Measurements from ENCODE around the gene THBS4.
"Not testable (repeated sequence)": the region's sequence is repeated elsewhere in the genome, so short reads cannot be mapped to it uniquely, and the experiment has no call there.

The THBS4 gene

DNA sequence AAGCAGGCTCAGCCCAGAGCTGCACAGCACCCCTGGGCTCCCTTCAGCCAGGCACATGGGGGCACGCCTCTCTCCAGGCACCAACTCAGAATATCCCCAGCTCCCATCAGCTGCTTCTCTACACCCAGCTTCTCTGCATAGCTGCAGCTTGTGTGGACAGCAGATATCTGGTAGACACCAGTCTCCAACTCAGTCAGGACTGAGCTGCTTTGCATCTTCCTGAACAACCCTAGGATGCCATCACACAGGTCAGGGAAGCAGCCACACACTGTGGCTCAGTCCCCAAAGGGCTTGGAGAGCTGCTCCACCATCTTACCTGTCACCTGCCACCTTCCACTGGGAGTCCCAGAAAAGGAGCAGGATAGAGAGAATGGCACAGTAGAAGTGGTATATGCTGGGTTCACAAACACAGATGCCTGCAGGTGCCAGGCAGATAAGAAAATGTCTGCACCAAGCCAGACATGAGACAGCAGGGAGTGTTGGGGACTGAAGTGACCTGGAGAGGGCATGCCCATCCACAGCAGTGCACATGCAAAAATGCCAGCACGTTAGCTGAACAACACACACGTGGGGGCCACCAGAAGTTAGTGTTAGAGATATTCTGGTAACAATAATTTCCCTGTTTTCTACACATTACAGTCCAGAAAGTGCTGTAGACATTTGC lies 42.0 kb downstream of the THBS4 start:
- DNase-seq, result no peak

DNA sequence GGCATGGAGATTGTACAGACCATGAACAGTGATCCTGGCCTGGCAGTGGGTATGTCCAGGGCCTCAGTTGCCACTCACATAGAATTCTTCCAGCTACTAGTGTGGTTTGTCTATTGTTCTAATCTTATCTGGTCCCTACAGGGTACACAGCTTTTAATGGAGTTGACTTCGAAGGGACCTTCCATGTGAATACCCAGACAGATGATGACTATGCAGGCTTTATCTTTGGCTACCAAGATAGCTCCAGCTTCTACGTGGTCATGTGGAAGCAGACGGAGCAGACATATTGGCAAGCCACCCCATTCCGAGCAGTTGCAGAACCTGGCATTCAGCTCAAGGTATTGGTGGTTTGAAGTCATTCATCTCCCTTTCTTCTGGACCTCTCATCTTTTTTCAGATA lies 43.8 kb downstream of the THBS4 start:
- no peak for DNase-seq

DNA sequence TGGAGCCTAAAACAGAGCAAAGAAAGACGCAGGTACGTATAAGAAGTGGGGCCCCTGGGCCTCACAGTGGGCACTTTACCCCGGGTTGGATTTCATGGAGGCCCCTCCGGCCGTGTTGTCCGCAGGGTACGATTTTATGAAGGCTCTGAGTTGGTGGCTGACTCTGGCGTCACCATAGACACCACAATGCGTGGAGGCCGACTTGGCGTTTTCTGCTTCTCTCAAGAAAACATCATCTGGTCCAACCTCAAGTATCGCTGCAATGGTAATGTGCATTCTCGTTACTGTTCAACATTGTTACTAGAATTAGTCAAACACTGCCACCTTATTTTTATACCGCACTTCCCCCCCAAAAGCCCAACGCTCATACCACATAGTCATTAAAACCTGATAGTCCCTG lies 47.1 kb downstream of the THBS4 start:
- no peak for DNase-seq

DNA sequence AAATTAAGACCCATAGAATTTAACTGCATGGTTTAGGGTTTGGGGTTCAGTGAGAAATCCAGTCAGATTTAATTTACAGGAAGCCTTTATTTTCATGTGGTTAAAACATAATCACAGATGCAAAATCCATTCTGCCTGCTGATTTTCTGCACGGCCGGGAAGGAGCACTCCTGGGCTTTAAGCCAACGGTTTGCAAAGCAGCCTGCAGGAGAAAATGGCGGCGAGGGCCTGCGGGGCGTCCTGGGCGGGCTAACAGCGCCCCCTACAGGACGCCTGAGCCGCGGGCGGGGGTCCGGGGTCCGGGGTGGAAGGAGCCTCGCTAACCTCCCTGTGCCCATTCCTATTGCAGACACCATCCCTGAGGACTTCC lies 47.6 kb downstream of the THBS4 start:
- peak; percentile 6 for DNase-seq

DNA sequence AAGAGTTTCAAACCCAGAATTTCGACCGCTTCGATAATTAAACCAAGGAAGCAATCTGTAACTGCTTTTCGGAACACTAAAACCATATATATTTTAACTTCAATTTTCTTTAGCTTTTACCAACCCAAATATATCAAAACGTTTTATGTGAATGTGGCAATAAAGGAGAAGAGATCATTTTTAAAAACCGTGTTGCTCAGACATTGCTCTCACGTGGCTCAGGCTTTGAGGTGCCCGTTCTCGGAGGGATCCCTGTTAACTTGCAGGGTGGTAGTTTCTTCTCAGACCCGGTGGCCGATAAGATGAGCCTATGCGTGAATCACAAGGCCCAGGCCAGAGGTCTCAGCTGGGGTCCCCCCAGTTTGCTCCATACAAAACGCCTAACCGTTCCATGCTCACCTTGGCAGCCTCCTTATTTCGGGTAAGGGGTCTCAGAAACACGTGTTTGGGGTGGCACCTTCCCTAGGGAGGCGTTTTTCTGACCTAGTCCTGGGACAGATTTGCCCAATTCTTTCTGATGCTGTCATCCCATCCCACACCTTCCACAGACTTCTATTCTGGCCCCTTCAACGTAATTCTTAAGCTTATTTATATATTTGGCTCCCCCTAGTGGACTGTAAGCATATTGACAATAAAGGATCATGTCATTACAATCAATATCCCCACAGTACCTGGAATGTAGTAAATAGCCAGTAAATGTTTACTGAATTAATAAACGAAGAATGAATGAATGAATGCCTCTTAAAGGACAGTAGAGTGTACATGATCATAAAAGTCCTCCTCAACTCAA lies 48.1 kb downstream of the THBS4 start:
- peak; percentile 48 for DNase-seq

DNA sequence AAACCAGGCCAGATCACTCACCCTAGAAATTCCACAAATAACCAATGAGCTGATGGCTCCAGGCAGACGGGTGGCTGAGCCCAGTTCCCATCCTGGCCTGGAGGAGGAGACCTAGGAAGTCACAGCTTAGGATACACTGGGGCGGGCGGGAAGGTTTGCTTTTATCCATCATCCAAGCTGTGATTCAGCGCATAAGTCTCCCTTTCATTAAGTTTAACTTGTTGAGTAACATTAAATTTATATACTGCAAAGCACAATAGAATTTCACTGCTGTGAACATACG lies 55.7 kb downstream of the THBS4 start:
- DNase-seq, result no peak

DNA sequence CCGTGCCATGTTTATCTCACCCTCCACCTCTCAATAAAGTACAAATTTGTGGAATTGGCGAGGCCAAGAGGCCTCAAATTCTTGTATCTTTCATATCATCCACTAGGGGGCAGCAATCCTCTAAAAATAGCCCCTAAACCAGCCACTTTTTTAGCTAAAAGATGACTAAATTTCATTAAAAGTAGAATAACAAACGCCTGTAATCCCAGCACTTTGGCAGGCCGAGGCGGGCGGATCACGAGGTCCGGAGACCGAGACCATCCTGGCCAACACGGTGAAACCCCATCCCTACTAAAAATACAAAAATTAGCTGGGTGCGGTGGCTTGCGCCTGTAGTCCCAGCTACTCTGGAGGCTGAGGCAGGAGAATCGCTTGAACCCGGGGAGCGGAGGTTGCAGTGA lies 56.6 kb downstream of the THBS4 start:
- peak; percentile 47 for DNase-seq

DNA sequence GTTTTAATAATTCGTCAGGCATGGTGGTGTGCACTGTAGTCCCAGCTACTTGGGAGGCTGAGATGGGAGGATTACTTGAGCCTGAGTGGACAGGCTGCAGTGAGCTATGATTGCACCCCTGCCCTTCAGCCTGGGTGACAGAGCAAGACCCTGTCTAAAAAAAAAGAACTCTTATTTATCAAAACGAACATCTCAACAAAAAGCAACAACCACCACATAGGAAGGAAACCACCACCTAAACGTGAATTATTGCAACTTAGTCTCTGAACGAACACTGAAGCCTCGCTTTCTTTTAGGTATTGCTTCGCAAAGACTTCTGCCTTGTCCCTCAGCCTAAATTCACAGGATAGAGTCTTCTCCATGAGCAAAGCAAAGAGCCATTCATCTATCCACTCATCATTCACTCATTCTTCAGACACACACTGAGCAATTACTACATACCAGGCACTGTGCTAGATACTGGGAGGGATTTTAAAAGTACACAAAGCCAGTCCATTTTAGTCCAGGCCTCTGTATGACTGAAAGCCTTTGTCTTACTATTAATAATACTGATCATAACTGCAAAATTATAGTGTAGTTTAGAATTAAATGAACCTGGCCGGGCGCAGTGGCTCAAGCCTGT lies 57.4 kb downstream of the THBS4 start:
- DNase-seq, result no peak

DNA sequence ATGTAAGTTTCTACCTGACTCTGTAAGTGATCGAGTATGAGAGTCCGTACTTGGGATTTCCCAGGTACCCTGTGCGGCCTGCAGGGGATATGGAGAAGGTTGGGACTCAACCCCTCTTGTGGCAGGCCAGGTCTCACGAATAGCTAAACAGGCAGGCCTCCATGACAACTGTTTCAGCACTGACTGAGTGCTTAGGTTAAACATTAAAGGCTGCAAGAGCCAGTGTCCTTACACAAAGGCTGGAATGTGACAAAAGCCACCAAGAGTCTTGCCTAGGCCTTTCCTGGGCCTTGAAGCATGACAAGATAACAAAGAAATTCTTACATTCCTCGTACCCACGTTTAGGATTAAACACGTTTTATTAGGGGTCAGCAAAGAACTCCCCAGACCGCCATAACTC lies 58.6 kb downstream of the THBS4 start:
- DNase-seq, result no peak

DNA sequence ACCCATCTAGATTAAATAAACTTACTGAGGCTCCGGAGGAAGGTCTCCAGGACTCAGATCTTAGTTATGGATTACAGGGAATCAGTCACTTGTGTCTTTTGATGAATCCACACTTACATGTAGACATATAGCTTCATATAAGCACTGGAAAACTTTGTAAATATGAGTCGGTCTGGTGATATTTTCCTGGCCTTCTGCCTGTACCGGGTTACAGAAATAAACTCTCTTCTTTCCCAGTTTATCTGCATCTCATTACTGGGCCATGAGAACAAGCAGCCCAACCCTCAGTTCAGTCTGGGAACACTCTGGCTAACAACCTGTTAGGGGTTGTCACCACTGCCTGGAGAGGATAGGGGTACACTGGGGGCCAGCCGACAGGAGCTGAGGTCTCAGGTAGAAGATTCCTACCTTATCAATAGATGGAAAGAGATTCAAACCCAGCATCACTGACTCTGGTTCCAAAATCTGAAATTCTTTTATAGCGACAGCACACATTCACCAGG lies 59.1 kb downstream of the THBS4 start:
- no peak for DNase-seq

DNA sequence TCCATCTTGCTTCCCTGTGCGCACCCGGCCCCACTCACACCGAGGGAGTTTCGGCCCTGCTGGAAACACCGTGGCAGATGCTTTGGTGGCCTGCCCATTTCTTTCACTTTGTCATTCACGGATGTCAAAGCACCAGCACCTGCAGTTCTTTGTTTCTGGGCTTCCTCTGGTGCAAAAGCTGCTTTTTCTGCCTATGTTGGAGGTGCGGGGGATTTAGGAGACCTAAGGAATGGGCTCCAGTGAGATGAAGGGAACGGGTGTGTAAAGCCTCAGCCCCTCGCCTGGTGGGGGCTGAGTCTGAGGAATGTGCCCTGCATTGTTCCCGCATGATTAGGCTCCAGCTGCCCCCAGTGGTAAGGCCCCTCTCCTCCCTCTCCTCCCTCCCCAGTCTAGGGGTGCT lies 62.3 kb downstream of the THBS4 start:
- DNase-seq, result no peak

DNA sequence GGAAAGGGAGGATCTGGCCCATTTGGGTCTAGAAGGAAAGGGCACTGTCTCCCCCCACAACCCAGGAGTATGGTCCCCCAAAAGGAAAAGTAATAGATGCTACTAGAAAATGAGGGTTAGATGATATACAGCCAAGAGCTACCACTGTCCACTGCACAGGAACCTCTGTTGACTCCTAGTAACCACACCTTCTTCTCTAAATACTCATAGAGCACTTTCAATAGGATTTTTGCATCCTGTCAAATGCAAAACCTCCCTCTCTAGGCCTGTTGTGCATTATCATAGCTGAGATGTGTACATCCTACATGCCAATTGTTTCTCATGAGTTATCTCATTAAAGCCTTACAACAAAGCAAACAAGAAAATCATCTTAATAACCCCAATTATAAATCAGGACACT lies 66.8 kb downstream of the THBS4 start:
- no peak for DNase-seq

DNA sequence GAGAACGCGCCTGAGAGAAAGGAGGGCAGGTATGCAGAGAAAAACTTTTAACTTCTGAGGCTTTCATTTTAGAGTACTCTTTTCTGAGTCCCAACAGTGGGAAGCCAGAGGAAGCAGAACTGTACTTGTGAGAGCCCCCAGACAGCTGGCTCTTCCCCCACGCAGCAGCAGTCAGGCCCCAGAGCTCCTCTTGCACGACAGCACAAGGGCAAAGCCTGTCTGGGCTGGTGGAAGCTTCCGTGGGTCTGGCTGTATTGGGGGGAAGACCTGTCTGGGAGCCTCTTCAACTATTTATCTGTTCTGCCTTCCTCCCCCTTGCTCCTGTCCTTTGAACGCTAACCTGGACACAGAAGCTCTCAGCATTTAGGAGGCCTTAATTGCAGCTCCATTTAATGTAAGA lies 68.2 kb downstream of the THBS4 start:
- no peak for DNase-seq

DNA sequence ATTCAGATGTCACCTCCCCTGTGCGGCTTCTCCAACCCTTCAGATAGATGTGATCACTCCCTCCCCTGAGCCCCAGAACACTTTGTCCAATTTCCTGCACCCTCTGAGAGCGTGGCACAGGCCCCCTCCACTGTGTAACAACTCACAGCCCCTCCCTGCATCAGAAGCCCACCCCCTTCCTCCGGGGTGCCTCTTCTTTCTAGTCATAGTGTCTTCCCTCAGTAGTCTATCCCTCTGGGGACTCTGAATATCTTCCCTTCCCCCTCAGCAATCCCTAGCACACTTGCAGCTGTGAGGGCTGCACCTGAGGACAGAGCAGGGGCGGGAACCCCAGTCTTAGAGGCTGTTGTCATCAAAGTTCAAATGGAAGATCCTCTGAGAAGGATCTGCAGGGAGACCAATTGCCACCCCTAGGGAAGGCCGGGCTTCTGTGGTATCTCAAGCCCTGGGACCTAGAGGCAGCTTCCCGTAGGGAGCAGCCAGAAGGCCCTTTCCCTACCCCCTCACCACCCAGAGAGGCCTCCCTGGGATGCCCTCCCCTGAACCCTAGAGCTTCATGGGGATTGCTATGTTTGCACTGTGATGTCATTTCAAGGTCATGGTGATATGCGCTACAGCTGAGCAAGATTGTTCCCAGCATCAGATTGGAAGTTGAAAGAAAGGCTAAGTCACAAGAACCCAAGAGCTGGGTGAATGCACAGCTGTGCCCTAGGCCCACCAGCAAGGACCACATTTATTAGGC lies 70.7 kb downstream of the THBS4 start:
- DNase-seq, result no peak

DNA sequence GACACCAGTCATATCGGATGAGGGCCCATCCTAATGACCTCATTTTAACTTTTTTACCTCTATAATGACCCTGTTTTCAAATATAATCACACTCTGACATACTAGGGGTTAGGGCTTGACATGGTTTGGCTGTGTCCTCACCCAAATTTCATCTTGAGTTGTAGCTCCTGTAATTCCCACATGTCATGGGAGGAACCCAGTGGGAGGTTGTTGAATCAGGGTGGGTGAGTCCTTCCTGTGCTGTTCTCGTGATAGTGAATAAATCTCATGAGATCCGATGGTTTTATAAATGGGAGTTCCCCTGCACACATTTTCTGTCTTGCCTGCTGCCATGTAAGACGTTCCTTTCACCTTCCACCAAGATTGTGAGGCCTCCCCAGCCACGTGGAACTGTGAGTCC lies 71.8 kb downstream of the THBS4 start:
- DNase-seq, result no peak

DNA sequence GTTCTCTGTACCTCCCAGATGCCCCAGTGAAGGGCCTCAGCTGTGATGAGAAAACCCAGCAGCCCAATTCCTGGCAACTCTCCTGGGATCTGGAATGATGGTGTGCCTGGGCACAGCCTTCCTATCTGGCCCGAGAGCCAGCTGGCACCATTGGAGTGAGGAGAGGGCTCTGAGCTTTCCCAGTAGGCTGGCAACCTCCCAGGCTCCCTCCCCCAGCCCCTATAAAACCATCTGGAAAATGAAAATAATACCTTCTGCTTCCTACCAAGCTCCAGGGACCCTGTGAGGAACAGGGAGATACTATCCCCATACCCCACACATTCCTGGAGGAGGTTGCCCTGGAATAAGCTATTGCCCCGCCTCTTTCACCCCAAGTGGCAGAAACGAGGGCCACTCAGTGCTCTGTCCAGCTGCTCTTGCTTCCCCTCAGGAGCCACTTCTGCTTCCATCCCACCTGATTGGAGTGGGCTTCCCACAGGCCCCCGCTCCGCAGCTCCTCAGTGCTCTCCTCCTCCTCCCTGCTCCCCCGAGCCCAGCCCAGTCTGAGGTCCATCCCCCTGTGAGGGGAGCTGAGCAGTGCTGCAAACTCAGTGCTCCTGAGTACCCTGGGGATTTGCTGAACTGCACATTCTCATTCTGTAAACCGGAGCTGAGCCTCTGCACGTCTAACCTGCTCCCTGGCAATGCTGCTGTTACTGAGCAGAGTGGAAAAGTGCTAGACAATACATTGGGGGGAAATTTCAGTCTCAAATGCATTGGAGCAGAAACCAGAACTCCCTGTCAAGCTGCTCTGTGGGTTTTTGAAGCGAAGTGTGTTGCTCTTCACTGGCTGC lies 74.7 kb downstream of the THBS4 start:
- no peak for DNase-seq

DNA sequence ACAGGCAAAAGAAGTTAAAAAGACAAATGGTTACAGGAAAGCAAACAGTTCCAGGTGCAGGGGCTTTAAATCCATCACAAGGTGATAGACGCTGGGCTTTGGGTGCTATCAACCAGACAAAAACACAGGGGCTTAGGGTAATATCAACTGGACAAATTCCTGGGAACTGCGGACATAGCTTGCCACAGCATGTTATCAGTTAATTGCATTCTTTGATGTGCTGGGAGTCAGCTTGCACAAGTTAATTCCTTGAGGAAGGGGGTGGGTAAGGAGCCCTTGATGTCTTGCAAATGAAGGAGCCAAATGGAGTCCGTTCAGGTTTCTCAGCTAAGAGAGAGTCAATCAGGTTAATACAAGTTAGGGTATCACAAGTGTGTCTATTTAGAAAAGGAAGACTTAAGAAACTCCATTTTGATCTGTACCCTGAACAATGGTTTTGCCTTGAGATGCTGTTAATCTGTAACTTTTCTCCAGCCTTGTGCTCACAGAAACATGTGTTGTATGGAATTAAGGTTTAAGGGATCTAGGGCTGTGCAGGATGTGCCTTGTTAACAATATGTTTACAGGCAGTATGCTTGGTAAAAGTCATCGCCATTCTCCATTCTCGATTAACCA lies 76.3 kb downstream of the THBS4 start:
- not testable (repeated sequence) for DNase-seq

DNA sequence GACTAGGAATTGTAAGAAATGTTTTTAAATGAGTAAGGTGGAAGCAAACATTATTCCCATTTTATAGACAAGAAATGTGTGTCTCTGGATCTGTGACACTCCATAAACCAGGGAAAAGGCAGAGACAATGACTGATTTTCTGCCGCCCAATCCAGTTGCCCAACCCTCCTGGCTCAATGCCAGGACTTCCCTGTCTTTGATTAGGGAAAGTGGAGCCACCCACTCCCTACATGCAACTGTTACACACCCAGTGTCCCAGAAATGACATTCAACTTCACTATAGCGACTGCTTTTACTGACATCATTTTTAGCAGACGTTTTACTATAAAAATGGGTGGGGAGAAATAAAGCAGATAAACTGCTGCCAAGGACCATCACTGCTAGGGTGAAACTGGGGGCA lies 79.7 kb downstream of the THBS4 start:
- no peak for DNase-seq

DNA sequence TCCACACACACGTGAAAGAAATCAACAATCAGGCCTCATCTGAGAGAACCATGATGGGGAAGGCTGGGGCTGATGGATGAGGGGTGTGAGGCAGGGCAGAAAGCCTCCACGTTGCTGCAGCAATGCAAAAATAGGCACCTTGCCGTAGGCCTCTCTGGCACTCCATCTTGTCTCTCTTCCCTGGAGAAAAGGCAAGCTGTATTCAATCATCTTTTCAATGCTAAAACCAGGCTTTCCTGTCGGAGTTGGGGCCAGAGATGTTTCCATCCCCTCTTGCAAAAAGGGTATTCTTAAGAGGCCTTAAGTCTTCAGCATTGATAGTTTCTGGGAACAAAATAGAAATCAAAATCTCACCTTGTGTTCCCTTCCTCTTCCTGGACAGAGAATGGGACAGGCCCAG lies 80.9 kb downstream of the THBS4 start:
- no peak for DNase-seq

DNA sequence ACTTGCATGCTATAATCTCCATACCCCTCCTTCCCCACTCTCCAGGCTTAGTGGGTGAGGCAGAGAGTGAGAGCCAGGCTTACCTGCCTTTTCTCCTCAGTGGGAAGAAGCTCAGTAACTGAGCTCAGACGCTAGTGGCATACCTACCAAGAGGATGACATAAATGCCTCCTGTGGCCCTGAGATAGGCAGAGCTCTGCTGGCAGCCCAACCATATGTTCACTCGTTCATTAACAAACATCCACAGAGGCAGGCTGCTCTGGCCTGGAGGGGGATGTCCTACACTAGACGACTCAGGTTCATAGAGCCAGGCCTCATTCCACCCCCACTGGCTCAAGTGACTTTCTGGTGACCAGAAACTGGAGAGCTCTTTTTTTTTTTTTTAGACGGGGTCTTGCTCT lies 81.3 kb downstream of the THBS4 start:
- DNase-seq, result no peak

DNA sequence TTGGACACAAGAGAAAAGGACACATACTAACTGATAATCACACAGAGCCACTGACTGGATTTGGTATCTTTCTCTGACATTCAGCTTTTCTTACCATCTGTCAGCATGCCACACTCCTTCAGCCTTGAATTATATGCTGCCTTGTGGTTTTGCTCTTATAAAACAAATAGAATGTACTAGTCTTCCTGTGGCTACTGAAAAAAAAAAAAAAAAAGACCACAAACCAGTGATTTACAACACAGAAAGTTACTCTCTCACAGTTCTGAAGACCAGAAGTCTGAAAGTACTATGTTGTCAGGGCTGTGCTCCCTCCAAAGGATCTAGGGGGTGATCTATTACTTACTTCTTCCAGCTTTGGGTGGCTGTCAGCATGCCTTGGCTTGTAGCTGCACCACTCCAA lies 82.3 kb downstream of the THBS4 start:
- no peak for DNase-seq

DNA sequence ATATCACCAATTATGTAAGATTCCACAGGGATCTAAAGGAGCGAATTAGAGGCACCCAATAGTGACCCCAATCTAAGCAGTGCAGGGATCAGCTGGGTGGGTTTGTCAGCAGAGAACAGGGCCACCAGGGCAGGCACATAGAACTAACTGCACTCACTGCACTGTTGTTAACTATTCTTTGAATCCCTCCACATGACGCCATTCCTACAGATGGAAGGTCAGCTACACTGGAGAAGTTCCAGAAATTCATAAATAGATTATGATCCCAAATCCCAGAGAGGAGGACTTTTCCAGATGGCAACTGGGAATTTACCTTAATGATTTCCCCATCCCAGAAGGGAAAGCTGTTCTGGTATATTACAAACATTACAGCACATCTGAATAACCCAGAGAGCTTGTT lies 84.2 kb downstream of the THBS4 start:
- no peak for DNase-seq
